T-helper 2 cell treated with Interferon-gamma antibody and Interleukin-4, amounts not matched to agents 5 μg/mL and 100 μg/mL, for 36 hours (primary cell): ENCODE results near the gene CDH13.

Experiments used
- DNase-seq: peaks from one replicate; pipeline ENCODE4 v3.0.0; 2021; ENCODE audit warnings: low spot score
- H3K27ac Mint-ChIP-seq: one replicate; pipeline ENCODE4 v1.8.0; 2021; ENCODE audit warnings: mild to moderate bottlenecking, mixed read lengths
- H3K27me3 Mint-ChIP-seq: one replicate; pipeline ENCODE4 v1.8.0; 2021; ENCODE audit warnings: low read depth, mixed read lengths
- H3K36me3 Mint-ChIP-seq: one replicate; pipeline ENCODE4 v1.8.0; 2021; ENCODE audit warnings: low read depth, mixed read lengths
- H3K4me1 Mint-ChIP-seq: one replicate; pipeline ENCODE4 v1.8.0; 2021; ENCODE audit warnings: low read depth, mixed read lengths
- H3K4me3 Mint-ChIP-seq: one replicate; pipeline ENCODE4 v1.8.0; 2022; ENCODE audit warnings: mild to moderate bottlenecking, moderate library complexity, mixed read lengths
- H3K9me3 Mint-ChIP-seq: one replicate; pipeline ENCODE4 v1.8.0; 2021; ENCODE audit warnings: mixed read lengths

Gene CDH13

GRCh38 chr16:83676086-83676485 lies 1049.3 kb downstream of the CDH13 start:
- Mint-ChIP-seq H3K4me1 (no peaks in the 10 kb centered on the region), H3K27me3 (peaks cover 2% of the 10 kb centered on the region), H3K4me3 (no peak overlapping the region), H3K27ac (no peak overlapping the region), H3K36me3 (no peaks in the 10 kb centered on the region), H3K9me3 (no peaks in the 10 kb centered on the region)
- no peak for DNase-seq

GRCh38 chr16:83680980-83681379 lies 1054.2 kb downstream of the CDH13 start:
- H3K4me1 Mint-ChIP-seq = no peaks in the 10 kb centered on the region
- no peak overlapping the region for H3K27ac Mint-ChIP-seq
- no peak overlapping the region for H3K4me3 Mint-ChIP-seq
- no peaks in the 10 kb centered on the region for H3K9me3 Mint-ChIP-seq
- peaks cover 2% of the 10 kb centered on the region for H3K27me3 Mint-ChIP-seq
- H3K36me3 Mint-ChIP-seq = no peaks in the 10 kb centered on the region
- DNase-seq = no peak

DNA sequence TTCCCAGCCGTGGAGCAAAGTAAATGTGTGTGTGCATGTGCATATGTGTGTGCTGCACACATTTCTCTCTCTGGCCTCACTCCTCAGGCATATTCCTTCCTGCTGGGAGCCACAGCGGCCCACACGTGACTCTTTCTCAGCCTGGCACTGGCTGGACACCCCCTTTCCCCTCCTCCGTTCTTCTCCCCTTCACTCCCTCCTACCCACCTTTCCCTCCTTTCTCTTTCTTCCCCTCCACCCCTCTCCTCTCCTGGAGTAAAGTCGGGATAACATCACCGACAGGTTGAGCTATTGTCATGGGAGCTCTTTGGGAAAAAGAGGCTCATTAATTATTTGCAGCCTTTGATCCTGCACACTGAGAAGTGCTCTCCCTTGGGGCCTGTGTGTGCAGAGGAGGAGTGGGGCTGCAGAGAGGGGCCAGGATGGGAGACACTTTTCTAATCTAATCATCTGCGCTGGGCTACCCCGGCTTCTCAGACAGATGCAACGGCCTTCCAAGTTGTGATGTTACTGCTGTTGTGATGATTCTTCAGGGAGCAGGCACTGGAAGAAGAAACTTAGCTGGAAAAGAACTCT lies 1054.7 kb downstream of the CDH13 start:
- no peaks in the 10 kb centered on the region for H3K9me3 Mint-ChIP-seq
- no peaks in the 10 kb centered on the region for H3K36me3 Mint-ChIP-seq
- H3K4me1 Mint-ChIP-seq = no peaks in the 10 kb centered on the region
- H3K4me3 Mint-ChIP-seq = no peak overlapping the region
- peaks cover 4% of the 10 kb centered on the region for H3K27me3 Mint-ChIP-seq
- no peak for DNase-seq
- no peak overlapping the region for H3K27ac Mint-ChIP-seq

- Mint-ChIP-seq H3K27me3 (peaks cover 4% of the 10 kb centered on the region), H3K9me3 (no peaks in the 10 kb centered on the region), H3K4me1 (no peaks in the 10 kb centered on the region), H3K4me3 (no peak overlapping the region), H3K36me3 (no peaks in the 10 kb centered on the region), H3K27ac (no peak overlapping the region)
- DNase-seq = no peak
These were observed 1055.5 kb downstream of the CDH13 start for GRCh38 chr16:83682116-83682867.

DNA sequence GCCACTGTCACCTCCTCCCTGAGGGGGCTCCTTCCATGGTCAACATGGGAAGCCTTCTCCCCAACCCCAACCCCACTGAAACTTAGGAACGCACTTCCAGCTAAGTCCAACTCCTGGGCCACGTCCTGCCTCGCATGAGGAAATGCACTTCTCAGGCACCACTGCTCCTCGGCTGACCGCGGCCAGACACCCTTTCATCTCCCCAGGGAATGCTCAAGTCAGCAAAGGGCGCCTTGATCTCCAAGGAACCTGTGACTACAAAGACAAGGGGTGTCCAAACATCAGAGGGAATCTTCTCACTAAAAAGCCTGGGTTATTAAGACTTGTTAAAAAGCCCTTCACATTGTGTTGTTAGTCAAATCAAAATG lies 1056.1 kb downstream of the CDH13 start:
- H3K36me3 Mint-ChIP-seq = no peaks in the 10 kb centered on the region
- no peaks in the 10 kb centered on the region for H3K9me3 Mint-ChIP-seq
- no peak overlapping the region for H3K27ac Mint-ChIP-seq
- no peak overlapping the region for H3K4me3 Mint-ChIP-seq
- no peak for DNase-seq
- H3K4me1 Mint-ChIP-seq = no peaks in the 10 kb centered on the region
- H3K27me3 Mint-ChIP-seq = peaks cover 4% of the 10 kb centered on the region

DNA sequence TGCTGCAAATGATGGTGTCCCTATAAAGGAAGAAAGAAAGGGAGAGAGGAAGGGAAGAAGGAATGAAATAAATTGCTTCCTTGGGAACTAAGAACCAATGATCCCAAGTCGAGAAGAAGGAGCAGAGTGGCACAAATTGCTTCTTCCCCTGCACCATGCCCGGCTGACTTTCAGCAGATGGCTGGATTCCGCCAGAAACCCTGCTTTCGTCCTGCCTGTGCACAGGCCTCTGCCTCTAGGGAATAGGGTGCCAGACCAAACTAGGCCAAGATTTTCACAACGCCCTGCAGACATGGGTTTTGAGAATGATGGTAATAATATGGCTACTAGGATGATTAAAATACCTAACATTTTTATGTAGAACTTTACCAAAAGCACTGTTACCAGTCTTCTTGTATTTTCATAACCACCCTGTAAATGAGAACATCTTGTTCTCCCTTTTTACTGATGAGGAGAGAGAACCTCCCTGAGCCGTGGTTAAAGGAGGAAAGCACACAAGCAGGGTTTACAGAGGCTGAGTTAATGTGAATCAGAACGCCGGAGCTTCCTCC lies 1058.9 kb downstream of the CDH13 start:
- Mint-ChIP-seq H3K36me3 (no peaks in the 10 kb centered on the region), H3K27ac (no peak overlapping the region), H3K4me3 (no peak overlapping the region), H3K4me1 (peaks cover 3% of the 10 kb centered on the region), H3K9me3 (no peaks in the 10 kb centered on the region), H3K27me3 (peaks cover 2% of the 10 kb centered on the region)
- no peak for DNase-seq

GRCh38 chr16:83686726-83687125 lies 1060.0 kb downstream of the CDH13 start:
- peaks cover 3% of the 10 kb centered on the region for H3K4me1 Mint-ChIP-seq
- H3K9me3 Mint-ChIP-seq = no peaks in the 10 kb centered on the region
- H3K27me3 Mint-ChIP-seq = peaks cover 3% of the 10 kb centered on the region
- no peak for DNase-seq
- H3K36me3 Mint-ChIP-seq = no peaks in the 10 kb centered on the region
- no peak overlapping the region for H3K27ac Mint-ChIP-seq
- no peak overlapping the region for H3K4me3 Mint-ChIP-seq

GRCh38 chr16:83689385-83689831 lies 1062.6 kb downstream of the CDH13 start:
- peaks cover 3% of the 10 kb centered on the region for H3K4me1 Mint-ChIP-seq
- H3K27ac Mint-ChIP-seq = no peak overlapping the region
- no peak overlapping the region for H3K4me3 Mint-ChIP-seq
- H3K36me3 Mint-ChIP-seq = no peaks in the 10 kb centered on the region
- peak; percentile 5 for DNase-seq
- peaks cover 7% of the 10 kb centered on the region for H3K27me3 Mint-ChIP-seq
- H3K9me3 Mint-ChIP-seq = no peaks in the 10 kb centered on the region

GRCh38 chr16:83692224-83692623 lies 1065.5 kb downstream of the CDH13 start:
- peaks cover 3% of the 10 kb centered on the region for H3K4me1 Mint-ChIP-seq
- H3K27me3 Mint-ChIP-seq = peaks cover 4% of the 10 kb centered on the region
- no peaks in the 10 kb centered on the region for H3K36me3 Mint-ChIP-seq
- no peak overlapping the region for H3K4me3 Mint-ChIP-seq
- H3K9me3 Mint-ChIP-seq = no peaks in the 10 kb centered on the region
- no peak for DNase-seq
- H3K27ac Mint-ChIP-seq = no peak overlapping the region

- Mint-ChIP-seq H3K4me3 (no peak overlapping the region), H3K9me3 (no peaks in the 10 kb centered on the region), H3K36me3 (no peaks in the 10 kb centered on the region), H3K4me1 (no peaks in the 10 kb centered on the region), H3K27ac (no peak overlapping the region), H3K27me3 (no peaks in the 10 kb centered on the region)
- no peak for DNase-seq
These were observed 1072.2 kb downstream of the CDH13 start for GRCh38 chr16:83698964-83699363.

DNA sequence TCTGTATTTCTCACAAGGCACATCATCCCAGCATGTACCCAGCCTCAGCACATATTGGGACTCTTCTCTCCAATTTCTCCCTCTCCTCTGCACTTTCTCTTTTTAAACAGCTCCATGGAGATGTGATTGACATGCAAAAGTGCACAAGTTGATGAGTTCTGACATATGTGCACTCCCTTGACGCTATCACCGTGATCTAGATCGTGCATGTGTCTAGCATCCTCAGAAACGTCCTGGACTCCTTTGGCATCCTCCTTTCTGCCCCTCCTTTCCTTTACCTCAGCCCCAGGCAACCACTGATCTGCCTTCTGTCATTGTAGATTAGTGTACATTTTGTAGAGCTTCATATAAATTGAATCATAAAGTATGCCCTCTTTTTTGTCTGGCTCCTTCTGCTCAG lies 1073.0 kb downstream of the CDH13 start:
- Mint-ChIP-seq H3K36me3 (no peaks in the 10 kb centered on the region), H3K27ac (no peak overlapping the region), H3K9me3 (no peaks in the 10 kb centered on the region), H3K4me3 (no peak overlapping the region), H3K27me3 (no peaks in the 10 kb centered on the region), H3K4me1 (no peaks in the 10 kb centered on the region)
- no peak for DNase-seq

DNA sequence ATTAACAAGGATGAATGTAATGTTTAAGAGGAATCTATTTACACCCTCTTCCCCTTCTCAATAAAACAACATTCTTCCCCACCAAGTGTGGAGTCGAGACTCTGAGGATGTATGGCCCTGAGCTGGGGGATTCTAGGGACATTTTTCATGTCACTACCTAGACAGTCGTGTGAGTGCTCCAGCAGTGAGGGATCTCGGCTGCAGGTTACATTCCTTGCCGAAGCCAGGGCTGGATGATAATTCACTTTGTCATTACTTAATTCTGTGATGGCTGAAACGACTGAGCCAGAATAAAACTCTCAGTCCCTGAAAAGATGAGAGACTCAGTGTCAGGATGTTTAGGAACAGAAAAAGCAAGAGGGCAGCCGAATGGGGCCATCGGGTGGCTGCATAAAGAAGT lies 1074.1 kb downstream of the CDH13 start:
- Mint-ChIP-seq H3K36me3 (no peaks in the 10 kb centered on the region), H3K4me1 (no peaks in the 10 kb centered on the region), H3K27ac (no peak overlapping the region), H3K4me3 (no peak overlapping the region), H3K27me3 (no peaks in the 10 kb centered on the region), H3K9me3 (no peaks in the 10 kb centered on the region)
- DNase-seq = no peak

DNA sequence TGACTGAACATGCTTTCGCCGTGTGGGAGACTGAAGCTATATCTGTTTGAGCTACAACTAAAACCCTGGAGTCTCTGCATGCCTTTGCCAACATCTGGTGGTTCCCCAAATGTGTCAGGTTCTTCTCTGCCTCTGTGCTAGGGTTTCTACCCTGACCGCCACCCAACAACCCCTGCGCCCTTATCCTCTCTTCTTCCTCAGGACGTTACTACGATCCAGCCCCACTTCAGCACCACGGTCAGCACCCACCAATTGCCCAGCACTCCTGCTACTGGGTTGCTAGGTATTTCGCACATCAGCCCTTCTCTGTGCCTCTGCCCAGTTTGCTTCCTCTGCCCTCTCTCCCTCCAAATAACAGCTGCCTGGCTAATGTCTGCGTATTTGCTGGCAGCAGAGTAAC lies 1074.7 kb downstream of the CDH13 start:
- H3K36me3 Mint-ChIP-seq = no peaks in the 10 kb centered on the region
- H3K27ac Mint-ChIP-seq = no peak overlapping the region
- no peak for DNase-seq
- no peaks in the 10 kb centered on the region for H3K27me3 Mint-ChIP-seq
- H3K4me3 Mint-ChIP-seq = no peak overlapping the region
- no peaks in the 10 kb centered on the region for H3K4me1 Mint-ChIP-seq
- H3K9me3 Mint-ChIP-seq = no peaks in the 10 kb centered on the region

DNA sequence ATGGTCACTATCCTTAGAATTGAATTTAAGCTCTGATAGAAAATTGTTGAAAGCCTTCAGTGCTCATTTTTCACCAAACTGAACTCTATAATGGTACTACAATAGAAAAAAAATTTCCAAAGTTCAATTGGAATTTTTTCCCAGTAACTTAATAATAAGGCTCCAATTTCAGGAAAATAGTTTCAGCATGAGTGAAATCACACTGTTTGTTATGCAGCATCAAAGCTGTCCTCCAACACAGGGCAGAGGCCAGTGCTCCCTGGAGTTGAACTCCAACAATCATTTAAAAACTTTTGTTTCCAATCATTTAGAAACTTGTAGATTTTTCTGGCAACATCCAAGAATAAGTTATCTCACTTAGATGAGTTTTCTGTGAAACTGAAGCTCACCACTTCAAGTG lies 1077.9 kb downstream of the CDH13 start:
- Mint-ChIP-seq H3K27ac (no peak overlapping the region), H3K27me3 (no peaks in the 10 kb centered on the region), H3K9me3 (no peaks in the 10 kb centered on the region), H3K4me1 (peaks cover 2% of the 10 kb centered on the region), H3K36me3 (no peaks in the 10 kb centered on the region), H3K4me3 (no peak overlapping the region)
- DNase-seq = no peak
